Left lung (tissue), 10 donors: ENCODE measurements around the gene TGFBR3L. TPM values are rescaled to one million over a fixed set of nuclear protein-coding genes. Genes with fewer than 3 reads are reported as not detected.

Source experiments
- ATAC-seq: fragments of 200-7000 bp; cut with Tn5 transposase; one replicate; pipeline ENCODE4 v1.9.1; 2020; ENCODE audit warnings: moderate library complexity
- DNase-seq, 4 donors: peaks; one replicate each; pipeline ENCODE4 v3.0.0-alpha.2; 2013 to 2020
- H3K27ac ChIP-seq, 2 donors: fragments of 200-600 bp; sonication (generic) in 1 of 2; one replicate each; pipeline versions ENCODE4 v1.5.0 to v1.8.0; 2020 to 2021
- H3K27me3 ChIP-seq, 2 donors: fragments of 200-600 bp; sonication (generic) in 1 of 2; one replicate each; pipeline versions ENCODE4 v1.5.0 to v1.8.0; 2020 to 2021
- H3K36me3 ChIP-seq, 2 donors: fragments of 200-600 bp; sonication (generic) in 1 of 2; one replicate each; pipeline versions ENCODE4 v1.5.0 to v1.8.0; 2020 to 2021
- H3K4me1 ChIP-seq, 2 donors: fragments of 200-600 bp; one replicate each; pipeline ENCODE4 v1.8.0; 2021
- H3K4me3 ChIP-seq, 2 donors: fragments of 200-600 bp; sonication (generic) in 1 of 2; one replicate each; pipeline versions ENCODE4 v1.5.0 to v1.8.0; 2020 to 2021; ENCODE audit warnings: mild to moderate bottlenecking in 1 of 2
- H3K9me3 ChIP-seq, 2 donors: fragments of 200-600 bp; sonication (generic) in 1 of 2; one replicate each; pipeline versions ENCODE4 v1.5.0 to v1.8.0; 2020 to 2021
- intact Hi-C, 2 donors: fragments of 100-400 bp; cut with DNase I; formaldehyde crosslinking; loops; one replicate each; pipeline versions ENCODE4 v1.11.2 to v1.14.2; 2022
- polyA plus RNA-seq, 6 donors: library from polyadenylated mRNA; unstranded; fragments of 120-200 nt; gene quantifications; one replicate each; pipeline ENCODE4 v1.2.1, GENCODE V29; 2013; ENCODE audit not compliant: insufficient read length in 6 of 6
- total RNA-seq, 2 donors: library from RNA; stranded (reverse); fragmentation: NEBNext Ultra II Directional; extraction: Animal tissue kit (Norgen Biotek cat#: 25700); gene quantifications; one replicate each; pipeline ENCODE4 v1.2.1, GENCODE V29; 2021
- TF ChIP-seq, protein P1 (sequence below), 2 donors: fragments of 200-600 bp; sonication (generic) in 1 of 2; IDR thresholded peaks; one replicate each; pipeline versions ENCODE4 v1.5.0 to v1.8.0; 2021; ENCODE audit warnings: antibody characterized with exemption in 2 of 2
- donor health status: DM: no; HTN: yes; CAD: no.
- donor health status: DM: no; HTN: no; CAD: no.

The TGFBR3L gene
- total and polyA plus RNA-seq, 8 donors = 0.11 to 0.55 (median 0.24) TPM; not detected in 2

DNA sequence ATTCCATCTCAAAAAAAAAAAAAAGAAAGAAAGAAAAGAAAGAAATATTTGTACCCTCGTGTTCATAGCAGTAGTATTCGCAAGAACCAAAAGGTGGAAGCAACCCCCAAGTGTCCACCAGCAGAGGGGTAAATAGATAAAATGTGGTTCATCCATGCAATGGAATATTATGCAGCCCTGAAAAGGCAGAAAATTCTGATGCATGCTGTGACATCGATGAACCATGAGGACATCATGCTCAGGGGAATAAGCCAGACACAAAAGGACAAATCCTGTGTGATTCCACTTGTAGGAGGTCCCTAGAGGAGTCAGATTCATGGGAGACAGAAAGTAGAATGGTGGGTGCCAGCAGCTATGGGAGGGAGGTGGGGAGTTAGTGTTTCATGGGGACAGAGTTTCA is 32.7 kb upstream of the TGFBR3L start:
- TF ChIP-seq, protein P1, sequence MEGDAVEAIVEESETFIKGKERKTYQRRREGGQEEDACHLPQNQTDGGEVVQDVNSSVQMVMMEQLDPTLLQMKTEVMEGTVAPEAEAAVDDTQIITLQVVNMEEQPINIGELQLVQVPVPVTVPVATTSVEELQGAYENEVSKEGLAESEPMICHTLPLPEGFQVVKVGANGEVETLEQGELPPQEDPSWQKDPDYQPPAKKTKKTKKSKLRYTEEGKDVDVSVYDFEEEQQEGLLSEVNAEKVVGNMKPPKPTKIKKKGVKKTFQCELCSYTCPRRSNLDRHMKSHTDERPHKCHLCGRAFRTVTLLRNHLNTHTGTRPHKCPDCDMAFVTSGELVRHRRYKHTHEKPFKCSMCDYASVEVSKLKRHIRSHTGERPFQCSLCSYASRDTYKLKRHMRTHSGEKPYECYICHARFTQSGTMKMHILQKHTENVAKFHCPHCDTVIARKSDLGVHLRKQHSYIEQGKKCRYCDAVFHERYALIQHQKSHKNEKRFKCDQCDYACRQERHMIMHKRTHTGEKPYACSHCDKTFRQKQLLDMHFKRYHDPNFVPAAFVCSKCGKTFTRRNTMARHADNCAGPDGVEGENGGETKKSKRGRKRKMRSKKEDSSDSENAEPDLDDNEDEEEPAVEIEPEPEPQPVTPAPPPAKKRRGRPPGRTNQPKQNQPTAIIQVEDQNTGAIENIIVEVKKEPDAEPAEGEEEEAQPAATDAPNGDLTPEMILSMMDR (IDR thresholded peaks at IDR 0.05) = no peak
- Histone ChIP-seq H3K4me1 (no peaks in the 10 kb centered on the region), H3K9me3 (no peaks in the 10 kb centered on the region), H3K27me3 (peaks cover 0 to 11% of the 10 kb centered on the region in 2 donors), H3K4me3 (no peak overlapping the region), H3K36me3 (no peaks in the 10 kb centered on the region), H3K27ac (no peak overlapping the region)
- no peak for ATAC-seq
- intact Hi-C loops = no loop called here
- no peak for DNase-seq

DNA sequence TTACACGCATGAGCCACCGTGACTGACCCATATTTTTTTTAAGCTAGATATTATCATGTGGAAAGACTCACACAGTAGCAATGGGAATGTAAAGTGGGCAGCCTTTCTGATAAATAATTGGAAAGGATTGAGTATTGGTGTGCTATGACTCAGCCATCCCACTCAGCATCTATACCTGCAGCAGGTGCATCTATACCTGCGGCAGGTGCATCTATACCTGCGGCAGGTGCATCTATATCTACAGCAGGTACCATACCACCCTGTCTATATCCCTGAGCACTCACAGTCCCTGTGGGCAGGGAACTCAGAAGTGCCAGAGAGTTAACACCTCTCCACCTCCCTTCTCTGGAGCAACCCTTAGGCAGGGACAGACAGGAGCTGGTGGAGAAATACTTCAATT is 31.5 kb upstream of the TGFBR3L start:
- peaks cover 0 to 20% of the 10 kb centered on the region in 2 donors for H3K27me3 ChIP-seq
- no peak overlapping the region for H3K27ac ChIP-seq
- DNase-seq (no peak), ATAC-seq (no peak)
- no peaks in the 10 kb centered on the region for H3K9me3 ChIP-seq
- peaks cover 0 to 1% of the 10 kb centered on the region in 2 donors for H3K4me1 ChIP-seq
- no peaks in the 10 kb centered on the region for H3K36me3 ChIP-seq
- TF ChIP-seq, protein P1 (IDR thresholded peaks at IDR 0.05) = no peak
- H3K4me3 ChIP-seq = no peak overlapping the region
- intact Hi-C loops = no loop called here

DNA sequence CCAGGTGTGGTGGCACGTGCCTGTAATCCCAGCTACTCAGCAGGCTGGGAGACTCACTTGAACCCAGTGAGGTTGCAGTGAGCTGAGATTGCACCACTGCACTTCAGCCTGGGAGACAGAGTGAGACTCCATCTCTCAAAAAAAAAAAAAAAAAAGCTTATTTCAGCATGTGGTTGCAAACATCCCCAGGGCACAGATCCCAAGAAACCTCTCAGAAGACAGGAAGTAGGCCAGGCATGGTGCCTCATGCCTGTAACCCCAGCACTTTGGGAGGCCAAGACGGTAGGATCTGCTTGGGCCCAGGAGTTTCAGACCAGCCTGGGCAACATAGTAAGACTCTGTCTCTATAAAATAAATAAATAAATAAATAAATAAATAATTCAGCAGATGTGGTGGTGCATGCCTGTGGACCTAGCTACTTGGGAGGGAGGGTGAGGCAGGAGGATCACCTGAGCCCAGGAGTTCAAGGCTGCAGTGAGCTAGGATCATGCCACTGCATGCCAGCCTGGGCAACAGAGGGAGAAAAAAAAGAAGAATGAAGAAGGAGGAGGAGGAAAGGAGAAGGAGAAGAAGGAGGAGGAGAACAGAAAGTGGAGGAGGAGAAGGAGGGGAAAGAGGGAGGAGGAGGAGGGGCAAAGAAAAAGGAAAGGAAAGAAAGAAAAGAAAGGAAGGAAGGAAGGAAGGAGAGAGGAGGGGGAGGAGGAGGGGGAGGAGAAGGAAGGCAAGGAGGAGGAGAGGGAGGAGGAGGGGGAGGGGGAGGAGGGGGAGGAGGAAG is 30.6 kb upstream of the TGFBR3L start:
- no peak overlapping the region for H3K27ac ChIP-seq
- intact Hi-C loops = no loop called here
- no peak overlapping the region for H3K4me3 ChIP-seq
- TF ChIP-seq, protein P1 (IDR thresholded peaks at IDR 0.05) = no peak
- H3K4me1 ChIP-seq = peaks cover 0 to 9% of the 10 kb centered on the region in 2 donors
- H3K36me3 ChIP-seq = no peaks in the 10 kb centered on the region
- DNase-seq (no peak), ATAC-seq (no peak)
- peaks cover 0 to 29% of the 10 kb centered on the region in 2 donors for H3K27me3 ChIP-seq
- H3K9me3 ChIP-seq = no peaks in the 10 kb centered on the region

DNA sequence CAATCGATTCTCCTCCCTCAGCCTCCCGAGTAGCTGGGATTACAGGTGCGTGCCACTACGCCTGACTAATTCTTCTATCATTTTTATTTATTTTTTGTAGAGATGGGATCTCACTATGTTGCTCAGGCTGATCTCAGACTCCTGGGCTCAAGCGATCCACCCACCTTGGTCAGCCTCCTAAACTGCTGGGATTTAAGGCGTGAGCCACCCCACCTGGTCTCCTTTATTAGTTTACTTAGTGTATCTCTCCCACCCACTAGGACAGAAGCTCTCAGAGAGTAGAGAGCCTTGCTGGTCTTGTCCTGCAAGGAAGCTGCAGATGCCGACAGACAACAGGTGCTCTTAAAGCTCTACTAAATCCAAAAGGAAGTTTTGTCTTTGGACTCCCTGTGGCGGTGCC is 28.8 kb upstream of the TGFBR3L start:
- peaks cover 0 to 9% of the 10 kb centered on the region in 2 donors for H3K4me1 ChIP-seq
- H3K9me3 ChIP-seq = no peaks in the 10 kb centered on the region
- intact Hi-C loops = no loop called here
- TF ChIP-seq, protein P1 (IDR thresholded peaks at IDR 0.05) = no peak
- H3K4me3 ChIP-seq = no peak overlapping the region
- no peak for DNase-seq
- H3K27ac ChIP-seq = no peak overlapping the region
- ATAC-seq = no peak
- H3K27me3 ChIP-seq = peaks cover 0 to 43% of the 10 kb centered on the region in 2 donors
- no peaks in the 10 kb centered on the region for H3K36me3 ChIP-seq

DNA sequence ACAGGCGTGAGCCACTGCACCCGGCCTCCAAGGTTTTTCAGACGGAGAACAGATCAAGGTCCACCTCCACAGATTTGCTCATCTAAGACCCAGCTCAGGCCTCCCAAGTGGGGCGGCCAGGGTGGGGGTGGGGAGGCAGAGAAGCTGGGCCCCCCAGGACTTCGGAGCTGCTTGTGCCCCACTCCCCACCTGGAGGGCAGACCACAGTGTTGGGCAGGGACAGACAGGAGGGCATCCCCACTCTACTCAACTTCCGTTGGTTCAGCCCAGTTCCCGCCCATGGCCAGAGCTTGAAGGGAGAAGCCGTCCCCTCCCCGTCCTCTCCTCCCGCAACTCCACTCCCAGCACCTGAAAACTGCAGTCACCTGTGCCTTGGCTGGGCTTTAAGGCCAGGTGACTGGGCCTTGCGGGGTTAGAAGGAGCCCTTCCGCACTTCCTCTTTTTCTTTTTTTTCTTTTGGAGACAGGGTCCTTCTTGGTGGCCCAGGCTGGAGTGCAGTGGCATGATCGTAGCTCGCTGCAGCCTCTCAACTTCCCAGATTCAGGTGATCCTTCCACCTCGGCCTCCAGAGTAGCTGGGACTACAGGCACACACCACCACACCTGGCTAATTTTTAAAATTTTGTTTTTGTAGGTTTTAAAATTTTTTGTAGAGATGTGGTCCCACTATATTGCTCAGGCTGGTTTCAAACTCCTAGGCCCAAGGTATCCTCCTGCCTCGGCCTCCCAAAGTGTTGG is 27.1 kb upstream of the TGFBR3L start:
- no peaks in the 10 kb centered on the region for H3K36me3 ChIP-seq
- intact Hi-C loops = no loop called here
- TF ChIP-seq, protein P1 (IDR thresholded peaks at IDR 0.05) = no peak
- no peak overlapping the region for H3K27ac ChIP-seq
- ATAC-seq = no peak
- peaks cover 0 to 43% of the 10 kb centered on the region in 2 donors for H3K27me3 ChIP-seq
- H3K4me1 ChIP-seq = peaks cover 0 to 9% of the 10 kb centered on the region in 2 donors
- no peaks in the 10 kb centered on the region for H3K9me3 ChIP-seq
- H3K4me3 ChIP-seq = no peak overlapping the region
- no peak for DNase-seq
